Type B pancreatic cell (in vitro differentiated cells): ENCODE data around the gene MPPED2. TPM values are rescaled to one million over a fixed set of nuclear protein-coding genes. Genes with fewer than 3 reads are reported as not detected.

Source experiments
- DNase-seq: peaks from one replicate; pipeline ENCODE4 v3.0.0; 2021; ENCODE audit warnings: mixed read lengths; ENCODE audit not compliant: unreplicated experiment; ENCODE audit errors: extremely low spot score
- H3K27ac Mint-ChIP-seq: 2 replicates; pipeline ENCODE4 v1.8.0; 2021; ENCODE audit warnings: mild to moderate bottlenecking, mixed read lengths
- H3K27me3 Mint-ChIP-seq: 2 replicates; pipeline ENCODE4 v1.8.0; 2021; ENCODE audit warnings: mixed read lengths
- H3K36me3 Mint-ChIP-seq: 2 replicates; pipeline ENCODE4 v1.8.0; 2021; ENCODE audit warnings: mixed read lengths
- H3K4me1 Mint-ChIP-seq: one replicate; pipeline ENCODE4 v1.8.0; 2021; ENCODE audit warnings: mixed read lengths; ENCODE audit not compliant: unreplicated experiment
- H3K4me3 Mint-ChIP-seq: 2 replicates; pipeline ENCODE4 v1.8.0; 2021; ENCODE audit warnings: mild to moderate bottlenecking, mixed read lengths
- H3K9me3 Mint-ChIP-seq: 2 replicates; pipeline ENCODE4 v1.8.0; 2021; ENCODE audit warnings: mixed read lengths
- total RNA-seq: library from RNA; stranded (reverse); gene quantifications from 2 replicates; pipeline ENCODE4 v1.2.1, GENCODE V29; 2021; ENCODE audit warnings: low replicate concordance
- TF ChIP-seq, protein P1 (sequence below): fragments of 200-600 bp; sonication (generic); conservative IDR thresholded peaks from 2 replicates; pipeline ENCODE4 v1.5.0; 2021; ENCODE audit warnings: antibody characterized with exemption, mild to moderate bottlenecking

MPPED2 gene
- total RNA-seq, 1 donor from 2014 or later, result 63.9 TPM

DNA sequence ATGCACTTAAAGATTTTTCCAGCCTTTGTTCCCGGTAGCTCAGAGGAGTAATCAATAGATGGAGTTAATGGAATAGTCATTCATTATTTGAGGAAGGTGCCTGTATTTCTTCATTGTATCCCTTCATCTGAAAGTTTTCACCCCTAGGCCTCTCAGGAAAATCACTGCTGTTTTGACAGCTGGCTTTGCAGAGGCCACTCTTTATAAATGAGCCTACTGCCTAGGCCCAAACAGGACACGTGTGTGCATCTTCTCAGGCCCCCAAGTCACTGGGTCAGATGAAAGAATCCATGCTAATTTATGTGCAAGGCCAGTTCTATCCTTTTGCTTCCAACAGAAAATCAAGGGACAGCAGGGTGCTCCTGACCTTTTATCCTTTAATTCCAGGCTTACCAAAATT lies 76.8 kb downstream of the MPPED2 start:
- H3K27ac Mint-ChIP-seq, result no peak overlapping the region

DNA sequence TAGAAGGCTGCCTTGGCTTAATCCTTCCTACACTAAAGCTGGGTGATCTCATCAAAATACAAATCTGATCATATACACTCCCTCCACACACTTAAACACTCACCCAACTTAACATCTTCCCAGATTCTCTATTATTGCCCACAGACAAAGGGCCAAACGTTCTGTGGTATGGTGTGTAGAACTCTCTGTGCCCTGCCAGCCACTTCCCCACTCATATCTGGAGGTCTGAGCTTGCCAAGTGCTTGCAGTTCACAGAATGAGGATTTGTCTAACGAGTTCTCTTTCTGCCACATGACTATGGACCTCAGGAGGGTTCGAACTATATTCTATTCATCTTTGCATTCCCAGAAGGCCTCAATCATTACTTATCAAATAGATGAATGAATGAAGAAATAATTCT lies 77.6 kb downstream of the MPPED2 start:
- no peaks in the 10 kb centered on the region for H3K9me3 Mint-ChIP-seq
- no peak overlapping the region for H3K27ac Mint-ChIP-seq
- H3K36me3 Mint-ChIP-seq, result peaks cover 7% of the 10 kb centered on the region
- TF ChIP-seq, protein P1, sequence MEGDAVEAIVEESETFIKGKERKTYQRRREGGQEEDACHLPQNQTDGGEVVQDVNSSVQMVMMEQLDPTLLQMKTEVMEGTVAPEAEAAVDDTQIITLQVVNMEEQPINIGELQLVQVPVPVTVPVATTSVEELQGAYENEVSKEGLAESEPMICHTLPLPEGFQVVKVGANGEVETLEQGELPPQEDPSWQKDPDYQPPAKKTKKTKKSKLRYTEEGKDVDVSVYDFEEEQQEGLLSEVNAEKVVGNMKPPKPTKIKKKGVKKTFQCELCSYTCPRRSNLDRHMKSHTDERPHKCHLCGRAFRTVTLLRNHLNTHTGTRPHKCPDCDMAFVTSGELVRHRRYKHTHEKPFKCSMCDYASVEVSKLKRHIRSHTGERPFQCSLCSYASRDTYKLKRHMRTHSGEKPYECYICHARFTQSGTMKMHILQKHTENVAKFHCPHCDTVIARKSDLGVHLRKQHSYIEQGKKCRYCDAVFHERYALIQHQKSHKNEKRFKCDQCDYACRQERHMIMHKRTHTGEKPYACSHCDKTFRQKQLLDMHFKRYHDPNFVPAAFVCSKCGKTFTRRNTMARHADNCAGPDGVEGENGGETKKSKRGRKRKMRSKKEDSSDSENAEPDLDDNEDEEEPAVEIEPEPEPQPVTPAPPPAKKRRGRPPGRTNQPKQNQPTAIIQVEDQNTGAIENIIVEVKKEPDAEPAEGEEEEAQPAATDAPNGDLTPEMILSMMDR, result no peak
- H3K4me3 Mint-ChIP-seq, result no peak overlapping the region
- no peaks in the 10 kb centered on the region for H3K27me3 Mint-ChIP-seq
- H3K4me1 Mint-ChIP-seq, result peaks cover 29% of the 10 kb centered on the region
- DNase-seq, result no peak

More for the DNA sequence above, 76.8 kb downstream of the MPPED2 start:
- no peak for DNase-seq
- TF ChIP-seq, protein P1, result no peak
- Mint-ChIP-seq H3K9me3 (no peaks in the 10 kb centered on the region), H3K4me1 (peaks cover 25% of the 10 kb centered on the region), H3K4me3 (no peak overlapping the region), H3K27me3 (no peaks in the 10 kb centered on the region), H3K36me3 (peaks cover 9% of the 10 kb centered on the region)

DNA sequence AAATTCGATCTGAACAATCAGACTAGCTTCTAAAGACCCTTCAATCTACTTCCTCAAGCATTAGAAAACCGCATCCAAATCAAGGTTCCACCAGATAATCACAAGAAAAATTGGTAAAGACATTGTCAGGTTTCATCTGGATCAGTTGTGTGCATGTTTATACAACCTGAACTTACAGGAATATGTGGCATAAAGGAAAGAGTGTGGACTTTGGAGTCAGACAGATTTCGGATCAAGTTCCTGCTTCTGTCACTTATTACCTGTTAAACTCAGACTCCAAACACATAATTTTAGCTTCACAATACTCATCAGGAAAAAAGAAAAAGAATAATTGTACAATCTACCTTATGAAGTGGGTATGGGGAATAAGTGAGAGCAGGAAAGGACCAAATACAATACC lies 80.5 kb downstream of the MPPED2 start:
- TF ChIP-seq, protein P1, result no peak
- peaks cover 13% of the 10 kb centered on the region for H3K36me3 Mint-ChIP-seq
- no peak overlapping the region for H3K27ac Mint-ChIP-seq
- no peaks in the 10 kb centered on the region for H3K27me3 Mint-ChIP-seq
- no peak overlapping the region for H3K4me3 Mint-ChIP-seq
- no peaks in the 10 kb centered on the region for H3K9me3 Mint-ChIP-seq
- peaks cover 37% of the 10 kb centered on the region for H3K4me1 Mint-ChIP-seq
- no peak for DNase-seq

DNA sequence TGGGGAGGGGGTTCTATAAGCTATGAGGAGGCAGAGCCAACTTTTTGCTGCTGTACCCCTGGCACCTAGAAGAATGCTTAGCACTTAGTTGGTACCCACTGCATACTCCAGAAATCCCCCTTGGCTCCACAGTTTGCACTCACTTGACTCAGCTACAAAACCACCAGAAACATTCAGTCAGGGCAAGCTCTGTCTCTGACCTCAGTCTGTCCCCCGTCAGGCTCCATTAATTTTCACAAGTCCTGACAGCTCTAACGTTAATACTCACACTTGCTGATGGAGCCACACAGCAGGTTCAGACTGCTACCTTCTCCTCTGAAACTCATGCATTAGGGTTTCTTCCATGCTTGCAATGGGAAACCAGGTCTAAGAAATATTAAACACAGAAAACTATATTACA lies 81.7 kb downstream of the MPPED2 start:
- peaks cover 34% of the 10 kb centered on the region for H3K4me1 Mint-ChIP-seq
- H3K9me3 Mint-ChIP-seq, result no peaks in the 10 kb centered on the region
- TF ChIP-seq, protein P1, result no peak
- H3K27me3 Mint-ChIP-seq, result peaks cover 4% of the 10 kb centered on the region
- H3K36me3 Mint-ChIP-seq, result peaks cover 20% of the 10 kb centered on the region
- no peak overlapping the region for H3K27ac Mint-ChIP-seq
- no peak overlapping the region for H3K4me3 Mint-ChIP-seq
- DNase-seq, result no peak

DNA sequence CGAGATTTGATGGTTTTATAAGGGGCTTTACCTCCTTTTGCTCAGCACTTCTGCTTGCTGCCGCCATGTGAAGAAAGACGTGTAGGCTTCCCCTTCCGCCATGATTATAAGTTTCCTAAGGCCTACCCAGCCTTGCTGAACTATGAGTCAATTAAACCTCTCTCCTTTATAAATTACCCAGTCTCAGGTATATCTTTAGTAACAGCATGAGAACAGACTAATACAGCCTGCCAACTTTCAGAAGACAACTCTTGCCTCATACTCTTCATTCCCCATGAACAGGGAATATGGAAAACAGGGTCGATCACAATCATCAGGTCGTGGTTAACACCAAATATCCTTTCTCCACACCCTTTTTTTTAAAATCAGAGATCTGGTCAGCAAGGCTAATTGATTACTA lies 83.0 kb downstream of the MPPED2 start:
- Mint-ChIP-seq H3K4me1 (peaks cover 23% of the 10 kb centered on the region), H3K4me3 (no peak overlapping the region), H3K9me3 (no peaks in the 10 kb centered on the region), H3K27ac (no peak overlapping the region), H3K36me3 (peaks cover 27% of the 10 kb centered on the region), H3K27me3 (peaks cover 4% of the 10 kb centered on the region)
- TF ChIP-seq, protein P1, result no peak
- no peak for DNase-seq

DNA sequence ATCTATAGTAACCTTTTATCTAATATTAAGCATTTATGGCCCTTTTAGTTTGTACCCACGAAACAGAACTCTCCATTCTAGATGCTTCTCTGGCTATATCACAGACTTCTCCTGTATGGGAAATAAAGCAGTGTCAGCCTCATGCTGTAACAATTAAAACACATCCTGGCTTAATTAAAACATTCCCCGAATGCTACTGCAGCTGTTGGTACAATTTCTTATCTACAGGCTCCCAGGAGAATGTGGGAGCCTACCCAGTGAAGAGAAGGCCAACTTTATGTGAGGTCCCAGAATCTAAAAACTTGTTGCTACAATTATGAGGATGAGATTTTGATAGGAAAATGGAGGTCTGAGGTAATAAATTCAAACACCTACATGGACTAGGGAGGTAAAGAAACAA lies 83.8 kb downstream of the MPPED2 start:
- DNase-seq, result no peak
- H3K36me3 Mint-ChIP-seq, result peaks cover 27% of the 10 kb centered on the region
- peaks cover 25% of the 10 kb centered on the region for H3K4me1 Mint-ChIP-seq
- H3K27me3 Mint-ChIP-seq, result peaks cover 4% of the 10 kb centered on the region
- TF ChIP-seq, protein P1, result no peak
- H3K9me3 Mint-ChIP-seq, result no peaks in the 10 kb centered on the region
- no peak overlapping the region for H3K27ac Mint-ChIP-seq
- no peak overlapping the region for H3K4me3 Mint-ChIP-seq
